GM18907 (cell line): Measurements from ENCODE around the gene GNAI2.

Source experiments
- ATAC-seq: cut with Tn5 transposase; IDR thresholded peaks from one replicate; pipeline ENCODE4 v1.9.1; 2021; ENCODE audit warnings: mild to moderate bottlenecking, moderate library complexity; ENCODE audit not compliant: unreplicated experiment

The GNAI2 gene

DNA sequence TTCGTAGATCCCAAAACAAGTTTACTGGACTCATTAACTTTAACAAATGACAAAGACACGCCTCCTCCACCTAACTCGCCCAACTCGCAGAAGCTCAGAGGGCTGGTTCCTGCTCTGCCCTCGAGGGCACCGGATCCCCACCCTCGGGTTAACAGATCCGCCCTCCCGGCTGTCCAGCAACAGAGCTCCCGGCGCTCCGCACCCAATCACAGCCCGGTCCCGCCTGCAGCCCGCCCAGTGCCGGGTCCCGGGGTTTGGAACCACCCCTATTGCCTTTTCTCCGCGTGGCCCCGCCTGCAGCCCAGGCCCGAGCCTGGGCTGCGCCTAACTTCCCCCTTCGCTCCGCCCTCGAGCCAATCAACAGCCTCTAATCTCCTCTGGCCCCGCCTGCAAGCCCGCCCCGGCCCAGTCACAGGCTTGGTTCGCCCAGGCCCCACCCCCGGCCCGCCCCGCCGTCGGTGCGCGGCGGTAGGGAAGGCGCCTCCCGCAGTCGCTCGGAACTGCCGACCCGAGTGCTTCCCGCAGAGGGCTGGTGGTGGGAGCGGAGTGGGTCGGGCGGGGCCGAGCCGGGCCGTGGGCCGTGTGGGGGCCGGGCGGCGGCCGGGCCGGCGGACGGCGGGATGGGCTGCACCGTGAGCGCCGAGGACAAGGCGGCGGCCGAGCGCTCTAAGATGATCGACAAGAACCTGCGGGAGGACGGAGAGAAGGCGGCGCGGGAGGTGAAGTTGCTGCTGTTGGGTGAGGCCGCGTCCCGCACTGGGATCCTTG, at the start of gene GNAI2:
TSS of gene GNAI2 (plus strand) at position 489 of the 768 bp plus-strand sequence. CDS start at position 621, 132 bp downstream.
- peak; percentile 91 for ATAC-seq

- ATAC-seq: no peak
Measured at GRCh38 chr3:50187750-50188149, 48.3 kb upstream of the GNAI2 start.

DNA sequence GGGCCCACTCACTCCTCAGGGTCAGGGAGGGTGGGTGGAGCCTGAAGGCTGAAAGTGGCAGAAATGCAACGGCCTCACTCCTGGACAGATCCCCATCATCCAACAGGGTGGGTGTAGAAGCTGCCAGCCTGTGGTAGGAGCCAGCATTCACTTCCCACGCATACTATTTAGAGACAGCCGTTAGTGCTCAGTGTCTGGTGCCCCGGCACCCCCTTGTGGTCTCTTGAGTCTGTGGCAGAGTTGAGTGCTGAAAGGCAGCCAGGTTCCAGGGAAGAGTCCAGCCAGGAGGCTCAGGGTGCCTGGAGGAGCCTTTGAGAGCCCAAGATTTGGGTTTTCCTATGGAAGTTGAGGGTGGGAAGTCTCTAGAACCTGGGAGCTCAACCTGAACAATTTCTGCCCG, 46.7 kb upstream of the GNAI2 start:
- ATAC-seq: no peak

DNA sequence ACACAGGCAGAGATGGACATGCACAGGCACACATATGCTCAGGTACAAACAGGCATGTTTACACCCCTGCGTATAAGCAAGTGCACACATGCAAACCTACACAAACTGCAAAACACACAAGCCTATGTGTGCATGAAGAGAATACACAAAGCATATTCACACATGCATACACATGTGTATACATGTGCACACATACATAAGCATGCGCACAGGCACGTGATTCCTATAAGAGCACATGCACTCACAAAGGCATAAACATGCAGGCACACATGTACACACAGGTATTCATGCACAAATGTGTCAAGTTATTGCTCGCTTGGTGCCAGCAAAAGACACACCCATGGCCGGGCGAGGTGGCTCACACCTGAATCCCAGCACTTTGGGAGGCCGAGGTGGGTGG, 46.0 kb upstream of the GNAI2 start:
- ATAC-seq: no peak

GRCh38 chr3:50190936-50191660, 44.9 kb upstream of the GNAI2 start, which contains the start of gene GNAT1:
TSS of gene GNAT1 (plus strand) at chr3:50191610. CDS start at chr3:50191726, 116 bp downstream.
- no peak for ATAC-seq

GRCh38 chr3:50192124-50192523, 43.9 kb upstream of the GNAI2 start:
- no peak for ATAC-seq

GRCh38 chr3:50192689-50193141, 43.3 kb upstream of the GNAI2 start:
- ATAC-seq: no peak

- ATAC-seq: no peak
Measured at GRCh38 chr3:50193286-50193685, 42.7 kb upstream of the GNAI2 start.

GRCh38 chr3:50193746-50194127, 42.3 kb upstream of the GNAI2 start:
- ATAC-seq: no peak

DNA sequence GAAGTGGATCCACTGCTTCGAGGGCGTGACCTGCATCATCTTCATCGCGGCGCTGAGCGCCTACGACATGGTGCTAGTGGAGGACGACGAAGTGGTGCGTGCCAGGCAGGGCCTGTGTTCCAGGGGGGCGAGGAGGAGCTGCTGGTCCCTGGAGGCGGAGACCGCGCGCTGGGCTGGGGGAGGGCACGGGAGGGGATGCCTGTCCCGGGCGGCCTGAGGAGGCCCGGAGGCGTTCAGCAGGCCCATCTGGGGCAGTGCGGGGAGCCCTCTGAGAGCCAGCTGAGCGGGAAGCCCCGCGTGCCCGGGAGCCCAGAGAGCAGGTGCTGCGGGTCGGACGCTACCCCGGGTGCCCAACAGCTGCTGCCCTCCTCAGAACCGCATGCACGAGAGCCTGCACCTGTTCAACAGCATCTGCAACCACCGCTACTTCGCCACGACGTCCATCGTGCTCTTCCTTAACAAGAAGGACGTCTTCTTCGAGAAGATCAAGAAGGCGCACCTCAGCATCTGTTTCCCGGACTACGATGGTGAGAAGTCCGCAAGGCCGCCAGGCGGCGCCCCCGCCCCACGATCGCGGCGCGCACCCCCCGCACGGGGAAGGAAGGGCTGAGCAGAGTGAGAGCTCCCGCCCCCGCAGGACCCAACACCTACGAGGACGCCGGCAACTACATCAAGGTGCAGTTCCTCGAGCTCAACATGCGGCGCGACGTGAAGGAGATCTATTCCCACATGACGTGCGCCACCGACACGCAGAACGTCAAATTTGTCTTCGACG, 41.7 kb upstream of the GNAI2 start:
- ATAC-seq: no peak

DNA sequence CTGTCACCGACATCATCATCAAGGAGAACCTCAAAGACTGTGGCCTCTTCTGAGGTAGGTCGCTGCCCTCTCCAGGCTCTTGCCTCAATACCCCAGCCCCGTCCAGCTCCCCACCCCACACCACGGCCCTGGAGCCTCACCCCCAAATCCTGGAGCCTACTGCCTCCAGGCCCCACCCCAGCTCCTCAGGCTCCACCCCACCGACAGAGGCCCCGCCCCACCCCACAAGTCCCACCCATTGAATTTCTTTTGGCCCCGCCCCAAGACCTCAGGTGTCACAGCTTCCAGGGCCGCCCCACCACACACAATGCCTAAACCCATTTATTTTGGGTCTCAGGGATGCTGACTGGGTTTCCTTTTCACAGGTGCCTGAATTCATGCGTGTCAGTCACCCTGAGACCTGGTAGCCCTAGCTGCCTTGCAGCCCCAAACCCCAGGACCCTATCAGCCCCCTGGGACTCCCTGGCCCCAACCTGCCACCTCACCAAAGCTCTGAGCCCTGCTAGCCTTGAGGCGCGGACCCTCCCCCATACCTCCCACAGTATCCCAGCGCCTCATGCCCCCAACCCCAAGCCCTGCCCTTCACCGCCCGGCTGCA, 41.0 kb upstream of the GNAI2 start:
- no peak for ATAC-seq

GRCh38 chr3:50195501-50196252, 40.3 kb upstream of the GNAI2 start:
- ATAC-seq: no peak

GRCh38 chr3:50196253-50196801, 39.7 kb upstream of the GNAI2 start:
- ATAC-seq: no peak

DNA sequence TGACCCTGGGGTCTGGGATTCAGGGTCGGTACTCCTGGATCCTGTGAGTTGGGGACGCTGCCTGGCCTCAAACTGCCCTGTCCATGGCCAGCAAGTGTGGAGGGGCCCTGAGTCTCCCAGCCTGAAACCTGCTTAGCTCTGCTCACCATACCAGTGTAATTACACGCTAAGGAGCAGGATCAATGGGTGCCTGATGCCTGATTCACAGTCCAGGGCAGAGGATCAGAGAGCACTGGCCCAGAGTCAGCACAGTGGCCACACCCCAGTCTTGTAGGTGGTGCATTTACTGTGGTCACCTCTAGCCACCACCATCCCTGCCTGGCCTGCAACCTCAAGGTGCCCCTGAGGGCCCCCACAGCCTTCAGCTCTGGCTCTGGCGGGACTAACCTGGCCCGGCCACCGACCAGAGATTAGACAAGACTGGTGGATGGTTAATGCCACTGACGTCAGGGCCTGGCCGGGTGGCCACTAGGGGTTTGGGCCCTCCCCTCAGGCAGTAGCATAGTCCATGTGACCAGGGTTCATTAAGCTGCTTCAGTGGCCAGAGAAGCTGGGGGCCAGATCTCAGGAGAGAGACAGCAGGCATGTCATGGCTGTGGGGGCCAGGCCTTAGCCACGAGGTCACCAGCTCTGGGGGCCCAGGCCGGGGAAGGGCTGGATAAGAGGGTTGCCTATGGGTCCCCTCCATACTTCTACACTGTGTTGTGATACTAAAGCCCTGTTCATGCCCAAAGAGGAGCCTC, 34.3 kb upstream of the GNAI2 start:
- no peak for ATAC-seq

DNA sequence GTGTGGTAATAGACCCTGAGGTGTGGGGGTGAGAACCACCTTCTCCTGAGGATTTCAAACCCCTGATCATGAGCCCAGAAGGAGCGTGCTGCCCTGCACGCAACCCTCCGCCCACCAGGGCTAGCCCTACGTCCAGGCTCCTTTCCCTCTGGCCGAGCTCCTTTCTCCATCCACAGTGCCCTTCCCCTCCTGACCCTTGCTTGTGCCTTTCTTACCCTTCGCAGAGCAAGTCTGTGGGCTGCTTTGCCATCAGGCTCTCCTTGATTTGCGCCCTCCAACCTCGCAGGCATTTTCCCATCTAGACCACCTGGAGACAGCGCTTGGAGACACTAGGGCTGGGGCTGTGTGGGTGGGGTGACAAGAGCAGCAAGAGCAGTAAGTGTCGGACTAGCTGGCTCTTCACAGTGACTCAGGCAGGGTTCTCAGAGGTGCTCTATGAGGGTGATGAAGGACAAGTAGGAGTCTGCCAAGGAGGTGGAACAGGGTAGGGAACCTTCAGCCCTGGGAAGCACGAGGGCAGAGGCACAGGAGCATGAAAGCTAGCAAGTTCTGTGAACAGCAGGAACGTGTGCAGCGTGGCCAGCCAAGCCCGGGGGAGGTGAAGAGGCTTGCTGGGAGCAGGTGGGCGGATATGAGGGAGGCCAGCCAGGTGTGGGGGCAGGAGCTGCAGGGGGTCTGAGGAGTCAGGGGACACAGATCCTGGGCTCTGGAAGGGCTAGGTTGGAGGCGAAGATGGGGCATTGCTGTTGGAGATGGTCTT, 33.5 kb upstream of the GNAI2 start:
- no peak for ATAC-seq

- no peak for ATAC-seq
Measured at GRCh38 chr3:50203113-50203808, 32.7 kb upstream of the GNAI2 start.

GRCh38 chr3:50203809-50204803, 31.9 kb upstream of the GNAI2 start:
- no peak for ATAC-seq
